Retina (tissue), 1 donor: ENCODE measurements around the gene CD200R1.

Source experiments
- DNase-seq: peaks from one replicate; pipeline ENCODE4 v3.0.0-alpha.2; 2016

The CD200R1 gene

DNA sequence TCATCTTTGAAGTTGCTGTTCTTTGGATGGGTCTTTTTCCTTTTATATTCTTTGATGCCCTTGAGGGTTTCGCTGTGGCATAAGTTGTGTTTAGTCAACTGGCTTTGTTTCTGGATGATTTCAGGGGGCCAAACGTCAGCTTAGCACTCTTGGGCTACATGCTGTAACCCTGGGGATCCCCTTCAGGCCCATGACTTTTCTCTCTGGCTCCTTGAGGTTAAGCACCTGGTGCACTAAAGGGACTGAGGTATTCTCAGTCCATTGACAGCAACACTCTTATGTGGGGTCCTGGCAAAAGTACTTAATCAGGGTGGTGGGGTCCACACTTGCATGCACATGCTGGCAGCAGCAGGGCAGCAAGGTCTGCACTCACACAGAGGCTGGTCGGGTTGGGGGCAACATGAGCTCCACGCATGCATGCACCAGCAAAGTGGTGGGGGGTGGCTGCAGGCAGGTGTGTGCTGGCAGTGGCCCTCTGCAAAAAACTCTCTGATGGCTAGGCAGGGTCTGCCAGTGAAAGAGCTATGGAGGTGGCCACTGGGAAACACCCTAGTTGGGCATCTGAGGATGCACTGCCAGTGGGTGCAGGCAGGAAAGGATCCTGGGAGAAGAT is 90.1 kb downstream of the CD200R1 start:
- no peak for DNase-seq

DNA sequence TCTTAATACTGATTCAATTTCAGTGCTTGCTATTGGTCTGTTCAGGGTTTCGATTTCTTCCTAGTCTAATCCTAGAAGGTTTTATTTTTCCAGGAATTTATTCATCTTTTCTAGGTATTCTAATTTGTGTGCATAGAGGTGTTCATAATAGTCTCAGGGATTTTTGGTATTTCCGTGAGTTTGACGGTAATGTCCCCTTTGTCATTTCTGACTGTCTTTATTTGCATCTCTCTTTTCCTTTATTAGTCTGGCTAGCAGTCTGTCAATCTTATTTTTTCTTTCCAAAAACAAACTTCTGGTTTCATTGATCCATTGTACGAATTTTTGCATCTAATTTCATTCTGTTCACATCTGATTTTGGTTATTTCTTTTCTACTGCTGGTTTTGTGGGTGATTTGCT is 93.0 kb downstream of the CD200R1 start:
- no peak for DNase-seq

DNA sequence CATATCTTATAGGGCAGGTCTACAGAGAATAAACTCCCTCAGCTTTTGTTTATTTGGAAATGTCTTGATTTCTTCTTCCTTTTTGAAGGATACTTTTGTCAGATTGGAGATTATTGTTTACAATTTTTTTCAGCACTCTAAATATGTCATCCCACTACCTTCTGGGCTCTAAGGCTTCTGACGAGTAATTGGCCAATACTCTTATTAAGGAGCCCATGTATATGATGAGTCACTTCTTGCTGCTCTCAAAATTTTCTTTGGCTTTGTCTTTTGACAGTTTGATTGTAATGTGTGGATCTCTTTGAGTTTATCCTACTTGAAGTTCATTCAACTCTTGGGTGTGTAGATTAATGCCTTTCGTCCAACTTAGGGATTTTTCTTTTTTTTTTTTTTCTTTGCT is 99.3 kb downstream of the CD200R1 start:
- no peak for DNase-seq

DNA sequence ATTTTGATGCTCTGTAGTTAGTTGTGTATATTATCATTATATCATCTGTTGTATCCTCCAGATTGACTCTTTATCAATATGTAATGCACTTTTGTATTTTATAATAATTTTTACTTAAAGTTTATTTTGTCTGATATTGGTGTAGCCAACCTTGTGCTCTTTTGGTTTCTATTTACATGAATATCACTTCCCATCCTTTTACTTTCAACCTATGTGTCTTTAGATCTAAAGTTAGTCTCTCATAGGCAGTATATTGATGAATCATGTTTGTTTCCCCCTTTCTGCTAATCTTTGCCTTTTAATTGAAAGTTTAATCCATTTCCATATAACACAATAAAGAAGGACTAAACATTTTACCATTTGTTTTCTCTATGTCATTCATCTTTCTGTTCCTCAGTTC is 100.2 kb downstream of the CD200R1 start:
- DNase-seq = no peak

DNA sequence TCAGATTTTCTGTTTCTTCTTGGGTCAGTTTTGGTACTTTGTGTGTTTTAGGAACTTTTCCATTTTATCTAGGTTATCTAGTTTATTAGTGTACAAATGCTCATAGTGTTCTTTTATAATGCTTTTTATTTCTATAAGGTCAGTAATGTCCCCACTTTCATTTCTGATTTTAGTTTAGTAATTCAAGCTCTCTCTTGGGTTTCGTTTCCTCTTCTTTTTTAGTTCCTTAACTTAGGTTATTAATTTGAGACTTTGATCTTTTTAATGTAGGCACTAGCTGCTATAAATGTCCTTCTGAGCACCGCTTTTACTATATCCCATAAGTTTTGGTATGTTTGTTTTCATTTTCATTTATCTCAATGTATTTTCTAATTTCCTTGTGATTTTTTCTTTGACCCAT is 101.3 kb downstream of the CD200R1 start:
- no peak for DNase-seq

DNA sequence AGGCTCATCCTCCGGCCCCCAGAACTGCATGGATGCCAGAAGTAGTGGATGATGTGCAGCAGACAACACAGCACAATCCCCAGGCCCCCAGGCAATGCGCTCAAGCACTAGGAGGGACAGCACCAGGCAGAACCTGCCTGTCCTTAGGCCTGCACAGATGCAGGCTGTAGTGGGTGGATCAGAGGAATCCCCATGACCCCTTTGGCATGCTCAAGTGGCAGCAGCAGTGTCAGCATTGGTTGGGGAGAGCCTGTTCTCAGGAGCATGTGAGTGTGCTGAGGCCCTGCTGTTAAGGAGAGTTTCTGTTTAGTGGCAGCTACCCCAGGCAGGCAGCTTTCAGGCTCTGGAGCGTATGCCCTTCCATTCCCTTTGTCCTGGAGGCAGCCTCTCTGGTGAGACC is 103.2 kb downstream of the CD200R1 start:
- DNase-seq = no peak
